ENCODE results near the gene CD74.
A peak's percentile ranks its signal among the peaks of the same experiment; 100 is the strongest.

The CD74 gene

GRCh38 chr5:150376799-150377771 lies 35.6 kb downstream of the CD74 start:
- H3K27ac ChIP-seq: peak overlapping the region; percentile 45
- no peak for DNase-seq (ENCODE audit: low read depth, low spot score)

DNA sequence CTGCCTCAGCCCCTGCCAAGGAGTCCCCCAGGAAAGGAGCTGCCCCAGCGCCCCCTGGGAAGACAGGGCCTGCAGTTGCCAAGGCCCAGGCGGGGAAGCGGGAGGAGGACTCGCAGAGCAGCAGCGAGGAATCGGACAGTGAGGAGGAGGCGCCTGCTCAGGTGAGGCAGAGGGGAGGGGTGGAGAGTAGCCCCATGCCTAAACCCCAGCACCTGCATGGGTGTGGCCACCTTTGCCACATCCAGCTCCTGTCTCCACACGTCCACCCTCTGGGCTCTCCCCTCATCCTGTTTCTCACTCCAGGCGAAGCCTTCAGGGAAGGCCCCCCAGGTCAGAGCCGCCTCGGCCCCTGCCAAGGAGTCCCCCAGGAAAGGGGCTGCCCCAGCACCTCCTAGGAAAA lies 38.1 kb downstream of the CD74 start:
- DNase-seq (ENCODE audit: low read depth, low spot score): no peak
- no peak overlapping the region for H3K27ac ChIP-seq

- no peak for DNase-seq (ENCODE audit: low read depth, low spot score)
- no peak overlapping the region for H3K27ac ChIP-seq
Measured at GRCh38 chr5:150372639-150373038, 40.1 kb downstream of the CD74 start.

DNA sequence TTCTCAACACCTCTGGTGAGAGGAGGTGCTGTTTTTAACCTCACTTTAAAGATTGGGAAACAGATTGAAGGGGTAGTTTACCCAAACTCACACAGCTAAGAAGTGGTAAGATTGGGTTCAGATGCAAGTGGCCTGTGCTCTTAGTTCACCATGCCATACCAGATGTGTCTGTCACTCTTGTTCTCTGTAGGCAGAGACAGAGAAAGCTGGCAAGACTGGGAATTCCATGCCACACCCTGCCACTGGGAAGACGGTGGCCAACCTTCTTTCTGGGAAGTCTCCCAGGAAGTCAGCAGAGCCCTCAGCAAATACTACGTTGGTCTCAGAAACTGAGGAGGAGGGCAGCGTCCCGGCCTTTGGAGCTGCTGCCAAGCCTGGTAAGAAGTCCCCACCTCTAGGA lies 44.2 kb downstream of the CD74 start:
- no peak for DNase-seq (ENCODE audit: low read depth, low spot score)
- no peak overlapping the region for H3K27ac ChIP-seq

- DNase-seq (ENCODE audit: low read depth, low spot score): no peak
Measured at GRCh38 chr5:150364004-150364403, 48.7 kb downstream of the CD74 start.

GRCh38 chr5:150363185-150363584 lies 49.5 kb downstream of the CD74 start:
- no peak for DNase-seq (ENCODE audit: low read depth, low spot score)
- no peak overlapping the region for H3K27ac ChIP-seq

More at GRCh38 chr5:150364004-150364403, 48.7 kb downstream of the CD74 start:
- H3K27ac ChIP-seq: no peak overlapping the region

DNA sequence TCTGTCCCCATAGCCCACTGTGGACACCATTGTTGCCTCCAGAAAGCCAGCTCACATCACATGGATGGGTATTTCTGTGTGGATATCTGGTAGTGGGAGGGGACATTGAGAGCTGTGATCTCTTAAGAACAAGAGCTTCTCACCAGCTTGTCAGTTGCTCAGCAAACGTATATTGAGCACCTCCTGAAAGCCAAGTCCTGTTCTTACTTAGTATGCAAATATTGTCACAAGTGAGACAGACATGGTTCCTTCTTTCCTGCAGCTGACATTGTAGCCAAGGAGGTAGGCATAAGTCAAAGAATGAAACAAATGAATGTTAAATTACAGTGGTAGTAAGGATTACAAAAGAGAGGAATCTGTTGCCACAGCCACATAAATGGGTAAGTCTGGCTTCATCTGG lies 51.4 kb downstream of the CD74 start:
- no peak for DNase-seq (ENCODE audit: low read depth, low spot score)
- no peak overlapping the region for H3K27ac ChIP-seq

DNA sequence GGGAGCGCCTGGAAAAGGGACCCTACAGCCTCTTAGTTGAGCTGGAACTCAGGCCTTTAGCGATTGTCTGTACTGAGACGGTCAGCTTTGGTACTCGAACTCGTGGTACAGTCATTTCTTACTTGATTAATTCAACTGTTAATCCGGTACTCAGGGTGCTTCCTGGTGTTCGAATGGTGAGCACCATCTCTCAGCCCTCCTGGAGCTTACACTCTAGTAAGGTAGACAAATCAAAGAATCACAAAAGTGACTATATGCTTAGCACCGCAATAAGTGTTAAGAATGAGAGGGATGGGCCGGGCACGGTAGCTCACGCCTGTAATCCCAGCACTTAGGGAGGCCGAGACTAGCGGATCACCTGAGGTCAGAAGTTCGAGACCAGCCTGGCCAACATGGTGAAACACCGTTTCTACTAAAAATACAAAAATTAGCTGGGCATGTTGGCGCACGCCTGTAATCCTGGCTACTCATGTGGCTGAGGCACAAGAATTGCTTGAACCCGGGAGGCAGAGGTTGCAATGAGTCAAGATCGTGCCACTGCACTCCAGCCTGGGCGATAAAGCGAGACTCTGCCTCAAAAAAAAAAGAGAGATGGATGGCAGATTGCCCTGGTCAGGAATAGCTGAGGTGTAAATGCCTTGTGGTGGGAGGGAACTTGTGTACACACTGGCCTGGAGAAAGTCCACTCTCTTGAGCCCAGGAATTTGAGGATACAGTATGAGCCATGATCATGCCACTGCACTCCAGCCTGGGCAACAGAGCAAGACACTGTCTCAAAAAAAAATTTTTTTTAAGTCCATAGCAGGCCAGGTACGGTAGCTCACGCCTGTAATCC lies 54.2 kb downstream of the CD74 start:
- H3K27ac ChIP-seq: peak overlapping the region; percentile 42
- DNase-seq (ENCODE audit: low read depth, low spot score): no peak

DNA sequence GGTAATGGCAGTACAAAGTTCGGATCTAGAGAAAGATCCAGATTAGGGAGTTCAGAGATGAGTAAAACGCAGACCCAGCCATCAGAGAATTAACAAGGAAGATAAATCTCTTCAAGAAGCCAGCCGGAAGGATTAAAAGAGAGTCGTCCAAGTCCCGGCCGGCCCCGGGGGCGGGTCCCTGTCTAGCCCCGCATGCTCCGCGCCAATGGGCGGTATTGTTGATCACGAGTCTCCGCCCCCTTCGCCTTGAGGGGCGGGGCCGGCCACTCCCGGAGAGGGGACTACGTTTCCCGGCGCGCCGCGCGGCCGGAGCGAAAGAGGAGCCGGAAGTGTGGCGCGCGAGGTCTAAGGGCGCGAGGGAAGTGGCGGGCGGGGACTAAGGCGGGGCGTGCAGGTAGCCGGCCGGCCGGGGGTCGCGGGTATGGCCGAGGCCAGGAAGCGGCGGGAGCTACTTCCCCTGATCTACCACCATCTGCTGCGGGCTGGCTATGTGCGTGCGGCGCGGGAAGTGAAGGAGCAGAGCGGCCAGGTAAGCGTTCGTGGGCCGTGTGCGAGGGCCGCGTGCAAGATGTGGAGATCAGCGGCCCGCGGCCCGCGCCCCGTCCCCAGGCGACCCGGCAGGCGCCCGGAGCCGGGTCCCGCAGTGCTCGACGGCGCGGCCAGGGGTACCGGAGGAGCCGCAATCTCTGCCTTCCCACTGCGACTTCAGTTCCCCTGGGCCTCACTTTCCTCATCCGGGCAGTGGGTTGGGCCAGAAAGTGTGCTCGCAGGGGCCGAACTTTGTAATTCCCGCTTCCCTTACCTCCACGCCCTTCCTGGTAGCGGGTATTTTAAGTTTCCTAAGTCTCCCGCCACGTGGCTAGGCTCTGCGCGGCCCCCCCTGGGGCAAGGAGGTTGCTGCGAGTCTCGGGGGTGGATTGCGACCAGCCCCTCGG lies 55.1 kb downstream of the CD74 start, which contains the start of gene TCOF1:
TCOF1 (plus strand) TSS at position 372 of the 935 bp plus-strand sequence; CDS start at position 422, 50 bp downstream.
- DNase-seq (ENCODE audit: low read depth, low spot score): peak; percentile 60
- peak within 1 kb of the TSS; percentile 42 for H3K27ac ChIP-seq

DNA sequence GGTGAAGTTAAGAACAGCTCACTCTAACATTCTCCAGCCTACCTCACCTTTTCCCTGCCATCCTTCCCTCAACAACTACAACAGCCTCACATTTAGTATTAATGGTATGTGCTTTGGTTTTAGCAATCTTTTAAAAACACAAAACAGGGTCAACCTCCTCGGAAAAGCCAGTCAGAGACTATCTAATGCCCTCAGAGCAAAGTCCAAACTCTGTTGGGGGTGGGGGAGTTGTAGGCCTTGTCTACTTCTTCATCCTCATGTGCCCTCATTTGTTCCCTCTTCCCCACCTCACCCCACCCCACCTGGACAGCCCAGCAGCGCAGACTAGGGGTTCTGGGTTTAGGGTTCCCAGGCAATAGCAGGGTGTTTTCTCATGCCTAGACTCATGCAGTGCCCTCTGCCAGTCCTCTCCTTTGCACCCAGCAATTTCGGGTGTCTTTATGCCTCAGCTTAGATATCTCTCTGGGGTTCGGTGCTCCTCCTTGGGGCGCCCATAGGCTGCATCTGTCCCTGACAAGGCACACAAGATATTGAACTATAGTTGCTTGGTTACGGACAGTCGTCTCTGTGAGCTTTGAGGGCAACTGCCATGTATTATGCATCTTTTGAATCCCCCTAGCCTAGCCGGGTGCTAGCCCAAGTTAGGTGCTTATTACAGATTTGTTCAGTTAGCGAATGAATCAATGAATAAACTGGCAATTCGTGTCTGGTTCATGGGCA lies 56.0 kb downstream of the CD74 start:
- DNase-seq (ENCODE audit: low read depth, low spot score): no peak
- H3K27ac ChIP-seq: no peak overlapping the region

GRCh38 chr5:150355791-150356190 lies 56.9 kb downstream of the CD74 start:
- H3K27ac ChIP-seq: no peak overlapping the region
- DNase-seq (ENCODE audit: low read depth, low spot score): no peak

DNA sequence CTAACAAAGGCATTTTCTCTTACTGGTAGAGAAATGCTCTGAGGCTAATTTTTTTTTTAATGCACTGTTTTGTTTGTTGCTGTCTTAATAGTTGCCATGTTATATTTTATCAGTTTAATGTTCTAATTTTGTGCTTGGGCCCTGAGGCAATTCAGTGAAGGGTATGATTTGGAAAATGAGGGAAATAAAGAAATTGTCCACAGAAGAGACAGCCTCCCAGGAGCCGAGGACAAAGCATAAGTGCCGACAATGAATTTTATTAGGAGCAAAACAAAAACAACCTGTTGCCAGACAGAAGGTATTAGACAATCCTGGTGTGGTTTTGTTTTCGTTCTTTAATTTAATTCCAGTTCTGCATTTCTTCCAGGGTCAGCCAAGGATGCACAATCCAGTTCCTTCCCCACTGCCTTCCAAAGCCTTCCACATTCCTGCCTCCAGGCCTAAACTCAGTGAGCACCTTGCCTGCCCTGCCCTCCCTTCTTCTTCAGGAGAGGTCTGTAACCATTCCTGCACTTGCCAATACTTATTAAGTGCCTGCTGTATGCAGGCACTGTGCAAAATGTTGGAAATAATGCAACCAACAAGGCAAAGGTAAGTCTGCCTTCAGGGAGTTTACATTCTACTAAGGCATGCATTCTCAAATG lies 59.6 kb downstream of the CD74 start:
- DNase-seq (ENCODE audit: low read depth, low spot score): no peak
- no peak overlapping the region for H3K27ac ChIP-seq

GRCh38 chr5:150352244-150353031 lies 60.3 kb downstream of the CD74 start:
- no peak for DNase-seq (ENCODE audit: low read depth, low spot score)
- H3K27ac ChIP-seq: no peak overlapping the region

Measured in epithelial cell of prostate (primary cell).